ENCODE results near the gene ABI3.
A peak's percentile ranks its signal among the peaks of the same experiment; 100 is the strongest.

DNA sequence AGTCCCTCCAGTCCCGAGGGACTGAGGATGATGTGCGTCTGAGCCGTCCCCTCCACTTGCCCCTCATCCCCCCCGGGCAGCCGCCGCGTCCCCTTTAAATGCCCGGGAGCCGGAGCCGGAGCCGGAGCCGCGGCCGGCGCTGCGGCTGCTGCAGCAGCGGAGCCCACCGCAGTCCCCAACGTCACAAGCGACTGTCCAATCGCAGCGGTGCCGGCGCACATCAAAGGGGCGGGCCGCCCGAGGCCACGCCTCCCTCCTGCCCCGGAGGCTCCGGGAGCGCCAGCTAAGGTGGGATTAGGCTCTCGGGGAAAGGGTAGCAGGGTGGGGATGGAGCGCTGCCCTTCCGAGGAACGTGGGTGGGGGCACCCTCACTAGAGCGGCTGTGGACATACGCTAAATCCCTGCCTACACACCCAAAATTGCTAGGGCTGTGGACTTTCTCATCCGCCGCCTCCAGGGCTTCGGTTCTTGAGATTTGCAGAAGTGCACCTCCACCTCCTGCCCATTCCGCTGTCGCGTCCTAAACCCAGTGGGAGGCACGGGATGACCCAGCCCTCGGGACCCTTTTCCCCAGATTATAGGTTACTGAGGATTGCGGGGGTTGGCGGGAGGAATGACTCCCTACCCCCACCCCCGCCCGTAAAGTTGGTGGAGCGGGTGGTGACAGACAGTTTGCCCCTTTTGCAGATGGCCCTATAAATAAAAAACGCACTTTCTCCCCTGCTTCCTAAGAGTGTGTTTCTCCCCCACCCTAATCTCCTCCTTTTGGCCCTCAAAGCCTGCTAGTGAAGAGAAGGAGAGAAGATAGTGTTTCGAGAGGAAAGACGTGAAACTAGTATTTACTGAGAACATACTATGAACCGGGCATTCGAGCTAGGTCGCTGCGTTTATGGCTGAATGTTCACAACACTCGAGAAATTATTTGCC is 20.4 kb downstream of the ABI3 start, which contains the start of gene PHOSPHO1:
- peak in 1 of 2 donors; percentile 11 for TF ChIP-seq POLR2A (IDR thresholded peaks at IDR 0.05)
- TF ChIP-seq, protein P1, sequence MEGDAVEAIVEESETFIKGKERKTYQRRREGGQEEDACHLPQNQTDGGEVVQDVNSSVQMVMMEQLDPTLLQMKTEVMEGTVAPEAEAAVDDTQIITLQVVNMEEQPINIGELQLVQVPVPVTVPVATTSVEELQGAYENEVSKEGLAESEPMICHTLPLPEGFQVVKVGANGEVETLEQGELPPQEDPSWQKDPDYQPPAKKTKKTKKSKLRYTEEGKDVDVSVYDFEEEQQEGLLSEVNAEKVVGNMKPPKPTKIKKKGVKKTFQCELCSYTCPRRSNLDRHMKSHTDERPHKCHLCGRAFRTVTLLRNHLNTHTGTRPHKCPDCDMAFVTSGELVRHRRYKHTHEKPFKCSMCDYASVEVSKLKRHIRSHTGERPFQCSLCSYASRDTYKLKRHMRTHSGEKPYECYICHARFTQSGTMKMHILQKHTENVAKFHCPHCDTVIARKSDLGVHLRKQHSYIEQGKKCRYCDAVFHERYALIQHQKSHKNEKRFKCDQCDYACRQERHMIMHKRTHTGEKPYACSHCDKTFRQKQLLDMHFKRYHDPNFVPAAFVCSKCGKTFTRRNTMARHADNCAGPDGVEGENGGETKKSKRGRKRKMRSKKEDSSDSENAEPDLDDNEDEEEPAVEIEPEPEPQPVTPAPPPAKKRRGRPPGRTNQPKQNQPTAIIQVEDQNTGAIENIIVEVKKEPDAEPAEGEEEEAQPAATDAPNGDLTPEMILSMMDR (IDR thresholded peaks at IDR 0.05): no peak
